Breast epithelium (tissue), 4 donors: ENCODE results near the gene CLASP2. TPM values are rescaled to one million over a fixed set of nuclear protein-coding genes. Genes with fewer than 3 reads are reported as not detected.

ENCODE experiments used
- DNase-seq, 2 donors: peaks; one replicate each; pipeline ENCODE4 v3.0.0-alpha.2; 2019; ENCODE audit warnings: low spot score in 2 of 2
- H3K27ac ChIP-seq, 2 donors: fragments of 200-600 bp; sonication (generic) in 1 of 2; one replicate each; pipeline ENCODE4 v1.5.1; 2016 to 2019; ENCODE audit warnings: mild to moderate bottlenecking in 1 of 2
- H3K27me3 ChIP-seq, 2 donors: fragments of 200-600 bp; sonication (generic) in 1 of 2; one replicate each; pipeline versions ENCODE4 v1.5.1 to v1.6.0; 2017 to 2019; ENCODE audit warnings: control low read depth in 1 of 2, mild to moderate bottlenecking in 1 of 2
- H3K36me3 ChIP-seq: fragments of 200-600 bp; one replicate; pipeline ENCODE4 v1.5.1; 2019
- H3K4me1 ChIP-seq, 2 donors: fragments of 200-600 bp; sonication (generic); one replicate each; pipeline ENCODE4 v1.5.1; 2016 to 2019; ENCODE audit warnings: control low read depth in 1 of 2
- H3K4me3 ChIP-seq, 3 donors: fragments of 200-600 bp; sonication (generic); 1 replicate in 2 of 3; 2 replicates in 1 of 3; pipeline ENCODE4 v1.5.1; 2016 to 2019; ENCODE audit warnings: mild to moderate bottlenecking in 3 of 3, moderate library complexity in 2 of 3
- H3K9me3 ChIP-seq, 2 donors: fragments of 200-600 bp; sonication (generic) in 1 of 2; one replicate each; pipeline ENCODE4 v1.5.1; 2016 to 2019; ENCODE audit warnings: control low read depth in 1 of 2
- CTCF ChIP-seq, 3 donors: fragments of 450-650 bp; IDR thresholded peaks; one replicate each; pipeline ENCODE4 v1.5.1; 2016 to 2017; ENCODE audit warnings: antibody characterized with exemption in 3 of 3, mild to moderate bottlenecking in 3 of 3, moderate library complexity in 3 of 3
- POLR2A ChIP-seq: fragments of 450-650 bp; IDR thresholded peaks from one replicate; pipeline ENCODE4 v1.6.1; 2016; ENCODE audit warnings: antibody characterized with exemption, mild to moderate bottlenecking, moderate library complexity
- POLR2AphosphoS5 ChIP-seq, 3 donors: sonication (generic); formaldehyde crosslinking; IDR thresholded peaks; one replicate each; pipeline ENCODE4 v1.6.1; 2017; ENCODE audit warnings: antibody characterized with exemption in 3 of 3
- intact Hi-C: fragments of 100-400 bp; cut with DNase I; formaldehyde crosslinking; loops from one replicate; pipeline ENCODE4 v1.15.1; 2023; ENCODE audit warnings: low total_unique reads
- total RNA-seq, 3 donors: library from RNA; depleted of rRNA; stranded (reverse); fragments of >200 nt; gene quantifications; one replicate each; pipeline ENCODE4 v1.1.0, GENCODE V29; 2016

CLASP2 gene
- total RNA-seq, 3 donors from 2014 or later, result 57.1 to 108 (median 86.9) TPM

- intact Hi-C loops, result no loop called here
Measured at GRCh38 chr3:33629219-33629618, 88.8 kb downstream of the CLASP2 start.

DNA sequence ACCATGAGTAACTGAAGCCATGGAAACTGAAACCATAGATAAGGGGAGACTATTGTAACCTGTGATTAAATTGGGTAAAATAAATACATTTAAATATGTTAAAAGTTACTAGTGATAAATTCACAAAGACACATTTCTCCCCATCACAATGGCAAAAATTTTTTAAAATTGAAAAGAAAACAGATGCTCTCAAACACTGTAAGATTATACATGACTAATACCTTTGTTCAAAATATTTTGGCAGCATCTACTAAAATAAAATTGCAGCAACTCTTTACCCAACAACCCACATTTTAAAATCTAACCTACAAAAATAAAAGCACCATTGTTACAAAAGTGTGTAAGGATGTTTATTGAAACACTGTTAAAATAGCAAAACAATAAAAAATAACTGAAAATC is 93.3 kb downstream of the CLASP2 start:
- H3K27me3 ChIP-seq, result no peaks in the 10 kb centered on the region
- intact Hi-C loops, result no loop called here
- H3K4me1 ChIP-seq, result no peaks in the 10 kb centered on the region
- H3K27ac ChIP-seq, result no peak overlapping the region
- peaks cover 5% of the 10 kb centered on the region for H3K36me3 ChIP-seq
- TF ChIP-seq POLR2AphosphoS5 (IDR thresholded peaks at IDR 0.05) (no peak), POLR2A (no peak), CTCF (IDR thresholded peaks at IDR 0.05) (no peak)
- no peaks in the 10 kb centered on the region for H3K9me3 ChIP-seq
- no peak overlapping the region for H3K4me3 ChIP-seq
- no peak for DNase-seq

More at GRCh38 chr3:33629219-33629618, 88.8 kb downstream of the CLASP2 start:
- Histone ChIP-seq H3K27ac (no peak overlapping the region), H3K4me3 (no peak overlapping the region), H3K9me3 (no peaks in the 10 kb centered on the region), H3K27me3 (no peaks in the 10 kb centered on the region), H3K4me1 (no peaks in the 10 kb centered on the region), H3K36me3 (peaks cover 5% of the 10 kb centered on the region)
- TF ChIP-seq POLR2AphosphoS5 (IDR thresholded peaks at IDR 0.05) (no peak), POLR2A (no peak), CTCF (IDR thresholded peaks at IDR 0.05) (no peak)
- no peak for DNase-seq

DNA sequence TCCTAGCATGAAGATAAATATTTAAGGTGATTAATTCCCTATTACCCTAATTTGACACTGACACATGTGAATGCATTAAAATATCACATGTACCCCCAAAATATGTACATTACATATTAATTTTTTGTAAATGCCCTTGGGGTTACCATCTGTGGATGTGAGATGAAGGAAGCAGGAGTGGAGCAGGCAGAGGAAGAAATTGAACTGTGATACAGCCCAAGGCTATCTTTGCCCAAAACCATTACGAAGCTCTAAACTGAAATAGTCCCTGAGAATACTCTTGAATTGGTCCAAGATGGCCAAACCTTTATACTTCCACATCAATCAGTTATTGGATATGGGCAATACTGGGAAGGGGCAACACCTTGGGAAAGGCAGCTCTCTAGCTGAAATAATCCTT is 105.0 kb downstream of the CLASP2 start:
- TF ChIP-seq POLR2A, result no peak
- no peak for TF ChIP-seq CTCF (IDR thresholded peaks at IDR 0.05)
- TF ChIP-seq POLR2AphosphoS5 (IDR thresholded peaks at IDR 0.05), result no peak
- no peaks in the 10 kb centered on the region for H3K36me3 ChIP-seq
- intact Hi-C loops, result no loop called here

DNA sequence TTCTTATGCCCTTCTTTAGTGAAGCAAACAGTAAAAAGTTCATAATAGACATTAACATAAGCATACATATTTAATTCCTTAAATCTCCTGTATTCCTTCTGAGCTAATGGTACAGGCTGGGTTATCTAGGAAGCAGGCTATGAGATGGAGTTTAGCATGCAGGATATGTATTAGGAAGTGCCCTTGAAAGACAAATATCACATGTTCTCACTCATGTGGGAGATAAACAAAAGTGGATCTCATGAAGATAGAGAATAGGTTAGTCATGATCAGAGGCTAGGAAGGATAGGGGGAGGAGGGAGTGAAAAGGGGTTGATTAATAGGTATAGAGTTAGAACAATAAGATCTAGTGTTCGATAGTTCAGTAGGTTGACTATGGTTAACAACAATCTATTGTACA is 105.4 kb downstream of the CLASP2 start:
- intact Hi-C loops, result no loop called here
- no peaks in the 10 kb centered on the region for H3K36me3 ChIP-seq
- no peak for DNase-seq
- no peak overlapping the region for H3K27ac ChIP-seq
- H3K9me3 ChIP-seq, result no peaks in the 10 kb centered on the region
- no peaks in the 10 kb centered on the region for H3K27me3 ChIP-seq
- no peaks in the 10 kb centered on the region for H3K4me1 ChIP-seq
- no peak overlapping the region for H3K4me3 ChIP-seq
- no peak for TF ChIP-seq CTCF (IDR thresholded peaks at IDR 0.05)

More for the DNA sequence above, 105.0 kb downstream of the CLASP2 start:
- H3K27me3 ChIP-seq, result no peaks in the 10 kb centered on the region
- H3K27ac ChIP-seq, result no peak overlapping the region
- H3K4me1 ChIP-seq, result no peaks in the 10 kb centered on the region
- no peak for DNase-seq
- H3K4me3 ChIP-seq, result no peak overlapping the region
- H3K9me3 ChIP-seq, result no peaks in the 10 kb centered on the region

DNA sequence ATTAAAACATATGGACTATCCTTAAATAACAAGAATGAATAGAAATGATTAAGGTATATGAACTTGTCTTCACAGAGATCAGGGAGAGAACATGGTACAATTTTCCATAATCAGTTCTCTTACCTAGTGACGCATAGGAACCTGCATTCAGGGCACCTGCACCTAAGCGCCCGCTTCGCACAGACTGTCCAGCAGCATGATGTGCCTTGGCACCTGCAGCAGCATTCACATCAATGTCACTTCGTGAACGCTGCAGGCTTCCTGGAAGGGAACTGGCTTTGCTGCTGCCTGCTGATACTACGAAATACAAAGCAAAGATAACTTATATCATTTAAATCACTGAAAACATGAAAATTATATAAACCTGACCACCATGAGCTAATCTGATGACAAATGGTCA is 115.2 kb downstream of the CLASP2 start:
- Histone ChIP-seq H3K27ac (no peak overlapping the region), H3K36me3 (peaks cover 6% of the 10 kb centered on the region), H3K9me3 (no peaks in the 10 kb centered on the region), H3K4me1 (no peaks in the 10 kb centered on the region), H3K4me3 (no peak overlapping the region), H3K27me3 (no peaks in the 10 kb centered on the region)
- DNase-seq, result no peak
- intact Hi-C loops, result no loop called here
- TF ChIP-seq POLR2AphosphoS5 (IDR thresholded peaks at IDR 0.05) (no peak), CTCF (IDR thresholded peaks at IDR 0.05) (no peak), POLR2A (no peak)
